SK-N-SH (cell line): ENCODE data around the gene RFPL2. TPM values are rescaled to one million over a fixed set of nuclear protein-coding genes. Genes with fewer than 3 reads are reported as not detected.

Source experiments
- CTCF ChIA-PET: fragments of 300-600, 350-600 bp; formaldehyde crosslinking; extraction: SDS; loops from one replicate; lab custom pipeline; 2021; lab: Yijun Ruan, JAX
- POLR2A ChIA-PET: fragments of 350-600 bp; sonication (Branson Sonifier 250); formaldehyde crosslinking; extraction: SDS; loops from one replicate; lab custom pipeline; 2020; ENCODE audit warnings: antibody characterized with exemption, inconsistent platforms; lab: Yijun Ruan, JAX
- DNase-seq: peaks from one replicate; pipeline ENCODE4 v3.0.0; 2012
- H2AFZ ChIP-seq: fragments of 200-600 bp; sonication (generic); 2 replicates; pipeline ENCODE4 v1.8.1; 2016; ENCODE audit warnings: antibody characterized with exemption, mild to moderate bottlenecking, low read depth
- H3F3A ChIP-seq: fragments of 200-600 bp; sonication (generic); replicated peaks from 2 replicates; pipeline ENCODE3; 2016; ENCODE audit warnings: antibody characterized with exemption, mild to moderate bottlenecking; ENCODE audit not compliant: insufficient read depth
- H3K27ac ChIP-seq, 2 experiments: fragments of 200-500 bp in 1 of 2; fragments of 200-600 bp in 1 of 2; sonication (Bioruptor generic) in 1 of 2; sonication (generic), shearing (Covaris generic) in 1 of 2; 2 replicates each; pipeline versions ENCODE4 v1.5.1 to v1.6.1; 2014 to 2016; ENCODE audit warnings: low read depth in 2 of 2, inconsistent platforms in 1 of 2, low read length in 1 of 2, mild to moderate bottlenecking in 1 of 2, mixed read lengths in 1 of 2
- H3K27me3 ChIP-seq: fragments of 200-600 bp; sonication (generic), shearing (Covaris generic); 2 replicates; pipeline ENCODE4 v1.6.1; 2016; ENCODE audit warnings: mixed run types; ENCODE audit not compliant: insufficient read depth
- H3K36me3 ChIP-seq, 2 experiments: fragments of 200-500 bp in 1 of 2; fragments of 200-600 bp in 1 of 2; sonication (Bioruptor generic) in 1 of 2; sonication (generic) in 1 of 2; replicated peaks in 1 of 2; 2 replicates each; pipeline versions ENCODE3 to v1.5.1; 2014 to 2016; ENCODE audit warnings: low read length in 1 of 2, mild to moderate bottlenecking in 1 of 2; ENCODE audit not compliant: insufficient read depth in 2 of 2, control insufficient read depth in 1 of 2
- H3K4me1 ChIP-seq, 2 experiments: fragments of 200-500 bp in 1 of 2; fragments of 200-600 bp in 1 of 2; sonication (Bioruptor generic) in 1 of 2; sonication (generic), shearing (Covaris generic) in 1 of 2; 2 replicates each; pipeline versions ENCODE4 v1.5.1 to v1.6.1; 2014 to 2016; ENCODE audit warnings: low read depth in 1 of 2, low read length in 1 of 2, mixed run types in 1 of 2; ENCODE audit not compliant: insufficient read depth in 2 of 2, control insufficient read depth in 1 of 2
- H3K4me2 ChIP-seq: fragments of 200-600 bp; sonication (generic), shearing (Covaris generic); 2 replicates; pipeline ENCODE4 v1.6.1; 2017; ENCODE audit warnings: mixed run types
- H3K4me3 ChIP-seq, 2 experiments: fragments of 200-500 bp in 1 of 2; fragments of 200-600 bp in 1 of 2; sonication (Bioruptor generic) in 1 of 2; sonication (generic), shearing (Covaris generic) in 1 of 2; 2 replicates each; pipeline versions ENCODE4 v1.5.1 to v1.8.1; 2014 to 2016; ENCODE audit warnings: low read depth in 2 of 2, inconsistent platforms in 1 of 2, low read length in 1 of 2, mild to moderate bottlenecking in 1 of 2, mixed read lengths in 1 of 2, moderate library complexity in 1 of 2
- H3K79me2 ChIP-seq: fragments of 200-600 bp; sonication (generic); 2 replicates; pipeline ENCODE4 v1.8.1; 2017; ENCODE audit warnings: mild to moderate bottlenecking; ENCODE audit not compliant: insufficient read depth
- H3K9ac ChIP-seq: fragments of 200-600 bp; sonication (generic); 2 replicates; pipeline ENCODE4 v1.6.1; 2017; ENCODE audit warnings: mixed run types
- H3K9me2 ChIP-seq: fragments of 200-600 bp; sonication (generic); 2 replicates; pipeline ENCODE4 v1.6.1; 2017; ENCODE audit warnings: mixed run types
- H3K9me3 ChIP-seq: fragments of 200-600 bp; sonication (generic); 2 replicates; pipeline ENCODE4 v1.6.1; 2017; ENCODE audit warnings: mixed run types, mild to moderate bottlenecking, moderate library complexity
- H4K20me1 ChIP-seq: fragments of 200-600 bp; sonication (generic); 2 replicates; pipeline ENCODE4 v1.6.1; 2017; ENCODE audit warnings: mild to moderate bottlenecking, mixed run types; ENCODE audit not compliant: insufficient read depth
- CHD2 ChIP-seq: fragments of 150-350 bp; IDR thresholded peaks from 2 replicates; pipeline ENCODE4 v1.6.1; 2018; ENCODE audit warnings: low read length; ENCODE audit not compliant: partially characterized antibody
- EP300 ChIP-seq, 2 experiments: IDR thresholded peaks; 2 replicates each; pipeline versions ENCODE4 v1.4.0 to v1.6.1; 2012; ENCODE audit warnings: borderline replicate concordance in 1 of 2, low read depth in 1 of 2, low read length in 1 of 2
- FOXM1 ChIP-seq: IDR thresholded peaks from 2 replicates; pipeline ENCODE4 v1.4.0; 2012; ENCODE audit warnings: low read depth, mild to moderate bottlenecking
- GATA2 ChIP-seq: sonication (generic); formaldehyde crosslinking; IDR thresholded peaks from 2 replicates; pipeline ENCODE4 v1.5.0; 2020; ENCODE audit warnings: mild to moderate bottlenecking, missing genetic modification reagents
- IRF3 ChIP-seq: fragments of 150-350 bp; IDR thresholded peaks from 2 replicates; pipeline ENCODE4 v1.6.1; 2016; ENCODE audit warnings: mild to moderate bottlenecking, low read depth, low read length
- PBX3 ChIP-seq: IDR thresholded peaks from 2 replicates; pipeline ENCODE4; 2012
- RCOR1 ChIP-seq: fragments of 150-350 bp; IDR thresholded peaks from 2 replicates; pipeline ENCODE4 v1.6.1; 2017; ENCODE audit warnings: antibody characterized with exemption, low read length
- RXRA ChIP-seq: IDR thresholded peaks from 2 replicates; pipeline ENCODE4 v1.4.0; 2012; ENCODE audit warnings: low read depth, mild to moderate bottlenecking, borderline replicate concordance
- SMC3 ChIP-seq: IDR thresholded peaks from 2 replicates; pipeline ENCODE4 v1.6.1; 2012; ENCODE audit warnings: low read depth, low read length, improper control_type of control experiment
- TEAD4 ChIP-seq: IDR thresholded peaks from 2 replicates; pipeline ENCODE4 v1.4.0; 2012; ENCODE audit warnings: mild to moderate bottlenecking, borderline replicate concordance; ENCODE audit not compliant: insufficient read depth
- WGBS: methylation state at CpG from one replicate; pipeline ENCODE4 v1.1.6; 2017; ENCODE audit warnings: low lambda C conversion rate; 5-methylcytosine and 5-hydroxymethylcytosine counted together
- polyA plus RNA-seq, 3 experiments: library from polyadenylated mRNA; depleted of rRNA; stranded (reverse); fragments of >200 nt; gene quantifications; 2 replicates each; pipeline ENCODE4 v1.2.3, GENCODE V29; 2012
- TF ChIP-seq, protein P1 (sequence below): IDR thresholded peaks from 2 replicates; pipeline ENCODE4 v1.4.0; 2012; ENCODE audit warnings: low read depth, borderline replicate concordance

The RFPL2 gene
- polyA plus RNA-seq, 1 of the 3 experiments (the other 2 are of a cell fraction): 0.05 TPM

DNA sequence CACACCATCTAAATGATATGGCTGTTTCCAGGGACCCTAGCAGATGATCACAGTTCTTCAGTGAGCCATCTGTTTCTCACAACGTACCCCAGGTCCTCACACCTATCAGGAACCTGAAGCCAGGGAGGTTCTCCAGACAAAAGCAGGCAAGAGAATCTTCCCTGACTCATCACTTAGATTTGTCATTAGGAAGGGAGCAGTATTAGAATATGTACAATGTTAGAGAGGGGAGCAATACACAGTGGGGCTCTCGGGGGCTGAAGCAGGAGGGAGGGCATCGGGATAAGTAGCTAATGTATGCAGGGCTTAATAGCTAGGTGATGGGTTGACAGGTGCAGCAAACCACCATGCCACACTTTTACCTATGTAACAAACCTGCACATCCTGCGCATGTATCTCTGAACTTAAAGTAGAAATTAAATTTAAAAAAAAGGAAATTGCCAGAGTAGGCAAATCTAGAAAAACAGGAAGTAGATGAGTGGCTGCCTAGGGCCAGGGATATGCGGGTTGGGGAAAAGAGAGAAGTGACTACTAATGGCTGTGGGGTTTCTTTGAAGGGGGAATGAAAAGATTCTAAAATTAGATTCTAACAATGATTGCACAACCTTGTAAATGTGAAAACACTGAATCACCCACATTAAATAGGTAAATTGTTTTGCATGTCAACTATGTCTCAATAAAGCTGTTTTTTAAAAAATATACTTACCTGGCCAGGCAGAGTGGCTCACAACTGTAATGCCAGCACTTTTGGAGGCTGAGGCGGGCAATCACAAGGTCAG, 60.2 kb downstream of the RFPL2 start:
- no peaks in the 10 kb centered on the region for H3K27me3 ChIP-seq
- 44% methylated on average over 6 of the region's 6 CpGs for WGBS
- H3K4me3 ChIP-seq: no peak overlapping the region
- ChIA-PET POLR2A (no interaction called here), CTCF (interaction anchor here (1.4 kb wide), 1 partner anchor 121 kb away, joined by 4 read pairs; no protein-coding TSS in a partner anchor)
- H3K4me2 ChIP-seq: no peak overlapping the region
- H3K79me2 ChIP-seq: no peaks in the 10 kb centered on the region
- no peak for DNase-seq
- H3K36me3 ChIP-seq: no peaks in the 10 kb centered on the region
- no peaks in the 10 kb centered on the region for H3F3A ChIP-seq
- no peak overlapping the region for H2AFZ ChIP-seq
- H3K9ac ChIP-seq: no peak overlapping the region
- no peaks in the 10 kb centered on the region for H3K9me3 ChIP-seq
- no peak overlapping the region for H3K27ac ChIP-seq
- H3K9me2 ChIP-seq: no peaks in the 10 kb centered on the region
- no peaks in the 10 kb centered on the region for H3K4me1 ChIP-seq
- H4K20me1 ChIP-seq: no peaks in the 10 kb centered on the region
- no peak for TF ChIP-seq EP300 (IDR thresholded peaks at IDR 0.05; ENCODE audit: borderline replicate concordance in 1 of 2, low read depth in 1 of 2, low read length in 1 of 2)

DNA sequence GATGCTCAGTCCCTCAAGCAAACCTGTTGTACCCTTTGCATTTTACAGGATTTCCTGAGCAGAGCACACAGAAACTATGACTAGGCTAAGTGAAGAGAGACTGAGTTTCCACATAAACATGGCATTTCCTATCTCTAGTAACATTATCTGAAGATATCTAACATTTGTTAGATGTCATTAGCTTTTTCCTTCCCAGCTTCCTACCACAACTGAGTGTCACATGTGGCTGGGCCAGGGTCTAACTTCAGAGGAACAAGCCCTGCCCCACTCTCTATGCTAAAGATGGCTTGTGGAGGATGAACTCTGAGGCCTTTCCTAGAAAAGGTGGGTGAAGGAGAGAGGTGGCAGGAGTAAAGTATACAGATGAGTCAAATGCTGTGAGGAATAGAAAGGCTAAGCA, 62.3 kb downstream of the RFPL2 start:
- DNase-seq: no peak
- Histone ChIP-seq H3F3A (no peaks in the 10 kb centered on the region), H2AFZ (no peak overlapping the region), H4K20me1 (no peaks in the 10 kb centered on the region), H3K27ac (no peak overlapping the region), H3K27me3 (no peaks in the 10 kb centered on the region), H3K9me3 (no peaks in the 10 kb centered on the region), H3K9me2 (no peaks in the 10 kb centered on the region), H3K36me3 (no peaks in the 10 kb centered on the region), H3K4me2 (no peak overlapping the region), H3K9ac (no peak overlapping the region), H3K4me1 (no peaks in the 10 kb centered on the region), H3K4me3 (no peak overlapping the region), H3K79me2 (no peaks in the 10 kb centered on the region)
- POLR2A ChIA-PET: no interaction called here
- CTCF ChIA-PET: interaction anchor here (1.0 to 2.2 kb wide), 2 partner anchors 9 to 123 kb away, joined by 5 to 9 read pairs; no protein-coding TSS in a partner anchor
- TF ChIP-seq RCOR1 (no peak), FOXM1 (no peak), RXRA (no peak), CHD2 (no peak), SMC3 (no peak), PBX3 (no peak), TEAD4 (no peak), GATA2 (CRISPR knock-in tag) (no peak), IRF3 (no peak)
- TF ChIP-seq, protein P1, sequence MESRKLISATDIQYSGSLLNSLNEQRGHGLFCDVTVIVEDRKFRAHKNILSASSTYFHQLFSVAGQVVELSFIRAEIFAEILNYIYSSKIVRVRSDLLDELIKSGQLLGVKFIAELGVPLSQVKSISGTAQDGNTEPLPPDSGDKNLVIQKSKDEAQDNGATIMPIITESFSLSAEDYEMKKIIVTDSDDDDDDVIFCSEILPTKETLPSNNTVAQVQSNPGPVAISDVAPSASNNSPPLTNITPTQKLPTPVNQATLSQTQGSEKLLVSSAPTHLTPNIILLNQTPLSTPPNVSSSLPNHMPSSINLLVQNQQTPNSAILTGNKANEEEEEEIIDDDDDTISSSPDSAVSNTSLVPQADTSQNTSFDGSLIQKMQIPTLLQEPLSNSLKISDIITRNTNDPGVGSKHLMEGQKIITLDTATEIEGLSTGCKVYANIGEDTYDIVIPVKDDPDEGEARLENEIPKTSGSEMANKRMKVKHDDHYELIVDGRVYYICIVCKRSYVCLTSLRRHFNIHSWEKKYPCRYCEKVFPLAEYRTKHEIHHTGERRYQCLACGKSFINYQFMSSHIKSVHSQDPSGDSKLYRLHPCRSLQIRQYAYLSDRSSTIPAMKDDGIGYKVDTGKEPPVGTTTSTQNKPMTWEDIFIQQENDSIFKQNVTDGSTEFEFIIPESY: no peak
